ENCODE measurements around the gene ARHGAP1. TPM values are rescaled to one million over a fixed set of nuclear protein-coding genes. Genes with fewer than 3 reads are reported as not detected.

Gene ARHGAP1
- total RNA-seq, 2 donors from 2014 or later, result 88.1 to 117 TPM

- H3K9me3 ChIP-seq, result no peaks in the 10 kb centered on the region
- DNase-seq (ENCODE audit: low spot score), result no peak
- no peaks in the 10 kb centered on the region for H3K27me3 ChIP-seq
- no peak for TF ChIP-seq CTCF (IDR thresholded peaks at IDR 0.05)
- peaks cover 0 to 52% of the 10 kb centered on the region in 2 donors for H3K4me1 ChIP-seq
- H3K36me3 ChIP-seq, result peaks cover 72% of the 10 kb centered on the region
- H3K27ac ChIP-seq, result no peak overlapping the region
- H3K4me3 ChIP-seq, result no peak overlapping the region
Observed at GRCh38 chr11:46690702-46691101, 9.7 kb downstream of the ARHGAP1 start.

DNA sequence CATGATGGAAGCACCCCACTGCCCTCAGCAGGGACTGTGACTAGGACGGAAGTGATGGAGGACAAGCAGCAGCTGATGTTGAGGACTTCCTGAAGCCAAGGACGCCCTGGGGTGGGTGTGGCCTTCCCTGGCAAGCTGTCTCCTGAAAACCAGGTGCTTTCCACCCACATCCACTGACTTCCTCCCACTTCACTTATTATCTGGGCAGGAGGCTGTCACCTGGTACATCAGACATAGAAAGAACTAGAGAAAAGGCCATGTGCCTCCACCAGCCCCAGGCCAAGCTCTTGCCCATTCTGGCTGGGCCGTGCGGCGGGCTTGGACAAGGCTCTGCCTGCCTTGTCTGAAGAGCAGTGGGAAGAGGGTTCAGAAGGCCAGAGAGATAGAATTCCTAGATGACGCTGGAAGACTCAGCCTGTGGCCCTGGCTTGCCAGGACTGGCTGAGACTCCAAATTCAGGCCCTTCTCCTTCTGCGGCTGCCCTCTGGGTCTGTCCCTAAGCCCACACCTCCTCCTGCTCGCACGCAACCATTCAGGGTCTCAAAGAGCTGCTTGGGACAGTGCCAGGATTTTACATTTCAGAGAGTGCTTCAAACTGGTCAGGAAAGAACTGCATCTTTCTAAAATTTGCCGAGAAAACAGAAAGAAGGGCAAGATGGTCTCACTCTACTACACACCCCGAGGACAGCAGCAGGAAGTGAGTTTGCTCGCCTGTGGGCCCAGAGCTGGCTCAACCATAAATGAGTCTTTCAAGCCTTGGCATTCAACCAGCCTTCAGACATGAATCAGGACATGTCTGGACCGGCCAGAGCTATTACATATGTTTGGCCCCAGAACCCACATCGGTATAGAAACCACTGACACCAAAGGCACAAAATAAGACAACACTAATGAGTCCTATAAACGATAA lies 13.3 kb downstream of the ARHGAP1 start:
- no peak for DNase-seq (ENCODE audit: low spot score)
- H3K9me3 ChIP-seq, result no peaks in the 10 kb centered on the region
- no peak for TF ChIP-seq CTCF (IDR thresholded peaks at IDR 0.05)
- H3K27ac ChIP-seq, result peak overlapping the region; percentile 78 to 89
- H3K36me3 ChIP-seq, result peaks cover 50% of the 10 kb centered on the region
- no peak overlapping the region for H3K4me3 ChIP-seq
- no peaks in the 10 kb centered on the region for H3K27me3 ChIP-seq
- H3K4me1 ChIP-seq, result peaks cover 0 to 50% of the 10 kb centered on the region in 2 donors

DNA sequence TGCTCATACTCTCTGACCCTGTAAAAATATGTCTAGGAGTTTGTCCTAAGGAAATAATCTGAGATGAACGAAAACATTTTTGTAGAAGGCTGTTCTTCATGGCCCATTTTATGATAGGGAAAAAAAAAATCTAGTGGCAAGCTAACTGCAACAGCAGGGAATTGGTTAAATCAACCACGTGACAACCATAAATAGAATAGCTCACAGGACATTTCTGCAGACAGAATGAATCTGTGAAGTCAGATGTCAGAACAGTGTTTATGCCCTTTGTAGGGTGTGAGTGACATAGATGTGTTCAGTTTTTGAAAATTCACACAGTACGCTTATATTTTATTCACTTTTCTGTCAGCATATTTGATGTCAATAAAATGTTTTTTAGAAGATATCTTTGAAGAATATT lies 16.1 kb downstream of the ARHGAP1 start:
- Histone ChIP-seq H3K36me3 (peaks cover 59% of the 10 kb centered on the region), H3K4me3 (no peak overlapping the region), H3K27ac (peak overlapping the region; percentile 78 to 89), H3K27me3 (no peaks in the 10 kb centered on the region), H3K4me1 (peaks cover 0 to 50% of the 10 kb centered on the region in 2 donors), H3K9me3 (no peaks in the 10 kb centered on the region)
- no peak for TF ChIP-seq CTCF (IDR thresholded peaks at IDR 0.05)
- no peak for DNase-seq (ENCODE audit: low spot score)

DNA sequence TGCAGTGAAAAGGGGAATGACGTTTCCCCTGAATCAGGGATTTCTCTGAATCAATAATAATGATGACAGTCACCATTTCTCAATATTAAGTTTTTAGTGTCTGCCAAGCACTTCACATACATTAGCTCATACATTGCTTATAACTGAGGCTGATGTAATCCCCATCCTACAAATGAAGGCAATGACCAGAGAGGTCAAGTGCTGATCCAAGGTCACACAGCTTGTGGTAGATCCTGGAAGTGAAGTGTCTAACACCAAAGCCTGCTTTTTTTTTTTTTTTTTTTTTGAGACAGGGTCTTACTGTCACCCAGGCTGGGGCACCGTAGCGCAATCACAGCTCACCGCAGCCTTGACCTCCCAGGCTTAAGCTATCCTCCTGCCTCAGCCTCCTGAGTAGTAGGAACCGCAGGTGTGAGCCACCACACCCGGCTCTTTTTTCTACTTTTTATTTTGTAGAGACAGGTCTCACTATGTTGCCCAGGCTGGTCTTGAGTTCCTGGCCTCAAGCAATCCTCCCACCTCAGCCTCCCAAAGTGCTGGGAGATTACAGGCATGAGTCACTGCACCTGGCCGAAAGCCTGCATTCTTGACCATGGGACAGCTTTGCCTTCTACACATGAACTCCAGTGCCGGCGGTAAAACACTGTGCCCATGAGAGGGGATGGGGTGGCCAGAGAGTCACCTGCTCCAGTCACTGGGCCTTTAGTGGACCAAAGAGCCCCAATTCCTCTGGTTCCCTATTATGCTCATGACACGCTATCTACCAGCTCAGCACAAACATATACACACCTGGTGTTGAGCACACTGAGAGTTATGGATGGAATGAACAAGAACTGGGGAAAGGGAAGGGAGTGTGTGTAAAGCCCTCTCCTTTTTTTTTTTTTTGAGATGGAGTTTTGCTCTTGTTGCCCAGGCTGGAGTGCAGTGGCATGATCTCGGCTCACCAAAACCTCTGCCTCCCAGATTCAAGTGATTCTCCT lies 17.4 kb downstream of the ARHGAP1 start:
- Histone ChIP-seq H3K9me3 (no peaks in the 10 kb centered on the region), H3K27me3 (no peaks in the 10 kb centered on the region), H3K36me3 (peaks cover 71% of the 10 kb centered on the region), H3K4me1 (peaks cover 0 to 52% of the 10 kb centered on the region in 2 donors), H3K27ac (peak overlapping the region; percentile 78 to 89), H3K4me3 (no peak overlapping the region)
- no peak for DNase-seq (ENCODE audit: low spot score)
- no peak for TF ChIP-seq CTCF (IDR thresholded peaks at IDR 0.05)

- no peak overlapping the region for H3K4me3 ChIP-seq
- DNase-seq (ENCODE audit: low spot score), result no peak
- H3K4me1 ChIP-seq, result peaks cover 0 to 45% of the 10 kb centered on the region in 2 donors
- H3K9me3 ChIP-seq, result no peaks in the 10 kb centered on the region
- peak overlapping the region in 1 of 2 donors; percentile 42 for H3K27ac ChIP-seq
- no peaks in the 10 kb centered on the region for H3K27me3 ChIP-seq
- peaks cover 69% of the 10 kb centered on the region for H3K36me3 ChIP-seq
- TF ChIP-seq CTCF (IDR thresholded peaks at IDR 0.05), result no peak
Observed at GRCh38 chr11:46681814-46682213, 18.6 kb downstream of the ARHGAP1 start.

Measured in right atrium auricular region (tissue), 2 donors.